HG02763 (cell line): ENCODE data around the gene PTMA.

Experiments used
- ATAC-seq: cut with Tn5 transposase; IDR thresholded peaks from one replicate; pipeline ENCODE4 v1.9.1; 2021; ENCODE audit warnings: mild to moderate bottlenecking, moderate library complexity; ENCODE audit not compliant: unreplicated experiment

The PTMA gene

GRCh38 chr2:231674587-231675338 is 33.6 kb upstream of the PTMA start:
- ATAC-seq: peak; percentile 24

DNA sequence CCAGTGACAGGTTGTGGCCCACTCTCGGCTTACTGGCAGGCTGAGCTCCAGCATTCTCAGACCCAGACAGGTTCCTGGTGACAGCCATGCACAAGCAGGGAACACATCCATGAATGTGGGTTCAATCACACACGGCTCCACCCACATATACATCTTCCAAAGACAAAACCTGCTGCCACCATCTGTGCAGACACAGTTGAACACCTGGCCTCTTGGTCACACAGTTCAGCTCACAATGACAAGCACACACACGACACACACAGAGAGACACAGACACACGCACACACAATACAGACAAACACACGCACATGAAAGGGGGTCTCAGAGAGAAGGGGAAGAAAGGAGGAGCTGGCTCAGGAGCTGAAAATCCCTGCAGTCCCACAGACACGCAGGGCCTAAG is 32.1 kb upstream of the PTMA start:
- no peak for ATAC-seq

GRCh38 chr2:231677632-231678104 is 30.7 kb upstream of the PTMA start:
- no peak for ATAC-seq

DNA sequence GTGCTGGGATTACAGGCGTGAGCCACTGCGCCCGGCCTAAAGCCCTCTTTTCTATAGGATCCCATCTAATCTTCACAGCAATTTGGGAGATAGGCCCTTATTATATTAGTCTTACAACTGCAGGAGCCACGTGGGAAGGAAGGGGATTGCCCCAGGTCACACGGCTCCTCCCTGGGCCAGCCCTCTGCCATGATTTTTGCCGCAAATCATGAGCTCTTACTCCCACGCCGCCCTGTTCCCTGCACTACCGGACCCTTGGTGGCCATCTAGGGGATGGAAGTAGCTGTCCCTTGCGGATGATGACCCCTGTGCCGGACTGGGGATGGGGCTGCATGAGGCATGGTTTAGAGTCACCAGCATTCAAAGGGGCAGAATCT is 28.4 kb upstream of the PTMA start:
- no peak for ATAC-seq

GRCh38 chr2:231680285-231680991 is 27.9 kb upstream of the PTMA start:
- ATAC-seq: no peak

DNA sequence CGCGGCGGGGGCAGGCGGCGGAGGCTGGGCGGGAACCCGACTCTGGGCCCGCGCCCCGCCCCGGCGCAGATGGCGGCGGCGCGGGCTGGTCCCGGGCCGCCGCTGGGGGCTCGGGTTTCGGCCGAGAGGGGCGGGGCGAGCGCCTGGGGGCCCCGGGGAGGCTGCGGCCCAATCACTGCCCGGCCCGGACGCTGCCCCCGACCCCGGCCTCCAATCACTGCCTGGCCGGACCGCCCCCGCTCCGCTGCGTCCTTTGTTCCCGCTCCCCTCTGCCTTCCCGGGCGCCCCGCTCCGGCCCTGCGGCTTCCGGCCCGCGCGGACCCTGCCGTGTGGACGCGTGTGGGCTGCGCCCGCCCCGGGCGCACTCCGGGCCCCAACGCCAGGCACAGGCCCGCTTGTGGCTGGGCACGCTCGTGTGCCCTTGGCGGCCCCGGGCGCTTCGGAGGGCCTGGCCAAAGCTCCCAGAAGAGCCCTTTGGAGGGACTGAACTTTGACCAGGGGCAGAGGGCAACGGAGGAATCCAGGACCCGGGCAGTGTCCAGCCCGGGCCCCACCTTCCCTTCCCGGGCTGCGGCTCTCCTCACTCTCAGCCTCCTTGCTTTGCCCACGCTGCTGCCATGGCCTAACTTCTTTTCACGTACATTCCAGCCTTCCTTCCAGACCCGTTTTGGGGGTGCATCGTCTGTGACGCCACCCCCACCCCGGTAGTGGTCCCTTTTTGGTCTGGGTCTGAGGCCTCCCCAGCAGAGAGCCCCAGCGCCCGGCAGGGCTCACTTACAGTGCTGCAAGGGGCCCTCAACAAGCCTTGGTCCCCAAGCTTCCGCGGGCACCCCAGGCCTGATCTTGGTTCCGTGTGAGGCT is 27.1 kb upstream of the PTMA start:
- peak; percentile 59 for ATAC-seq

DNA sequence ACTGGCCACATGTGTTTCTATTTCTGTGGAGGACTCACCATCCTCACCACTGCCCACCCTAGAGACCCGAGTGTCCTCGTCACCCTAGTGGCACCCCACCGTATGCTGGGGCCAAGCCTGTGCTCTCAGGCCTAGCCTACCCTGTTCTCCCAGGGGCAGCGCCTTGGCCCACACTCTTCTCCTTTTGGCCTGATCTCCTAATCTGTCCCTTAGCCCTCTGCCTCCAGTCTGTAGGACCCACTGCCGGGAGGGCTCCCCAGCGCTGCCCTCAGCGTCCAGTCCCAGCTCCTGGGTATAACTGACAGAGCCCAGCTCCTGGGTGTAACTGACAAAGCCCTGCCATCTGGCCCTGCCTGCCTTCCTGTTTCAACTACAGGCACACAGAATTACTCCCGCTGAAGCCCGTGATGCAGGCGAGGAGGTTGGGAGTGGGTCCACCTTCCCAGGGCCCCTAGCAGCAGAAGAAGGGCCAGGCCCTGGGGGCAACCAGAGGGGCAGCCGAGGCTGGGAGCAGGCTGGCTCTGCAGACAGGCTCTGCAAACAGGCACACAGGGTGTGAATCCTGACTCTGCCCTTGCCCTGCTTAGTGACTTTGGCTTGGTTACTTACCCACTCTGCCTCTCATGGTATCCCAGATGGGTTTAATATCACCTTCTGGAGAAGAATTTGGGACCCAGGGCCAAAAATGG is 25.6 kb upstream of the PTMA start:
- ATAC-seq: no peak

DNA sequence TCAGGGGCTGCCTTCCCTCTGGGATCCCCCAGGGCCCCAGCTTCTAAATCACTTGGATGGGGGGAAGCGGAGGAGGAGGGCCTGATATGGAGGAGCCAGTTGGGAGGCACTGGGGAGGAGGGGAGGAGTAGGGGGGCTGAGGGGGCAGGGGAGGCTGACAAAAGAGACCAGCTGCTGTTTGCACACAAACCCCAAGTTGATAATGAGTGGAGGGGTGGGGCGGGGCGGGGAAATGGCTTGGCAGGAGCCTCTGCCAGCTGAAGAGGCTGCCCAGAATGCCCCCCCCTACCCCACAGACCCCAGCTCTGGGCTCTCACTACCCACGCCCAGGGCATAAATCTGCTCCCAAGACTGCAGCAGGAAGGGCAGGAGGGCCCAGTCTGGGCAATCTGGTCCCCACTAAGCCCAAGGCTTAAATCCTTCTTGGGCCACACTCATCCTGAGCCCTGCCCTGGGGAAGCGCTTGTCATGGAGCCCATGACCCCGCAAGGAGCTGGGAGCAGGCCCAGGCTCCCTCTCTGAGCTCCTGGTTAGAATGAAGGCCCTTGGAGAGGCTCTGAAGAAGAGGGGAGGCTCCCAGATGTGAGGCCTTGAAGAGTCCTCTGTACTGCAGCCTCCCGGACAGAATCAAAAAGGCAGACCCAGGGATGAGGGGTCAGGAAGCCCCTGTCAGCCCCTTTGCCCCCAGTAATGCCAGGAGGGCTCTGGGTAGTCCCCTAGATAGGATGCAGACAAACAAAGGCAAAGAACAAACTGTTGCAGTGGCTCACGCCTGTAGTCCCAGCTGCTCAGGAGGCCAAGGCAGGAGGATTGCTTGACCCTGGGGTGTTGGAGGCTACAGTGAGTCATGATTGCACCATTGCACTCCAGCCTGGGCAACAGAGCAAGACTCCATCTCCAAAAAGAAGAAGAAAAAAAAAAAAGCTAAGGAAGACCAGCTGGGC is 24.8 kb upstream of the PTMA start:
- no peak for ATAC-seq

GRCh38 chr2:231684314-231685223 is 23.8 kb upstream of the PTMA start:
- no peak for ATAC-seq

DNA sequence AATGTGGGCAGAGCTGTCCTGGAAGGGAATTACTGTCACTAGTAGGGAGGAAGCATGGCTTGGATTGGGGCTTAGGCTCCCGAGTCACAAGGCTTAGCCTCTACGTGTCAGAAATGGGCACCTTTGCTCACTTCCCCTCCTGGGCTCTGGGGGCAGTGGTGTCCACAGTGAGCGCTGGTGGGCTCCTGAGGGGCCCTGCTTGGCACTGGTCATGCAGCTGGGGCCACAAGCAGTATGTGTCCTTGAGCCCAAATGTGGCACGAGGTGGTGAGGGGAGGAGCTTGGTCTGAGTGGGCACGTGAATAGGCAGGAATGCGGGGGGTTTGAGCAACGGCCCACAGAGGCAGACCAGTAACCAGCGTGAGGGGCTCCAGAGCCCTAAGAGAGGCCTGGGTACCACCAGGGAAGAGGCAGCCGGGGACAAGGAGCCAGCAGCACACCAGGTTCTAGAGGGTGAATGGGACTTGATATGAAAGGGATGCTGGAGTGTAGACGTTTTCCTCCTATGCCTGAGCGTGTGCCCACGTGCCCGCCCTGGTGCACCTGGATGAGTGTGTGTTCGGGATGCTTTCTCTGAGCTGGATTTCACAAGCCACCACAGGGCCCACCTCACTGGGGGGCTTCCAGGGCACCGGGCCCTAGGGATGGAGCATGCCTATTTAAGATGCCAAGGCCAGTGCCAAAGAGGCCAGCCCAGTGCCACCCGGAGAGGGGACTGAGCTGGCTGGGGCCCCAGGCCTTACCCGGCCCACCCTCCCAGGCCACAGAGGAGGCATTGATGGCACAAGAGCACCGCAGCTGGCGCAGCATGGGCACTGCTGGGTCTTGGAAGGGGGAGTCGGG is 22.8 kb upstream of the PTMA start:
- ATAC-seq: no peak

GRCh38 chr2:231686192-231687100 is 21.9 kb upstream of the PTMA start:
- no peak for ATAC-seq

DNA sequence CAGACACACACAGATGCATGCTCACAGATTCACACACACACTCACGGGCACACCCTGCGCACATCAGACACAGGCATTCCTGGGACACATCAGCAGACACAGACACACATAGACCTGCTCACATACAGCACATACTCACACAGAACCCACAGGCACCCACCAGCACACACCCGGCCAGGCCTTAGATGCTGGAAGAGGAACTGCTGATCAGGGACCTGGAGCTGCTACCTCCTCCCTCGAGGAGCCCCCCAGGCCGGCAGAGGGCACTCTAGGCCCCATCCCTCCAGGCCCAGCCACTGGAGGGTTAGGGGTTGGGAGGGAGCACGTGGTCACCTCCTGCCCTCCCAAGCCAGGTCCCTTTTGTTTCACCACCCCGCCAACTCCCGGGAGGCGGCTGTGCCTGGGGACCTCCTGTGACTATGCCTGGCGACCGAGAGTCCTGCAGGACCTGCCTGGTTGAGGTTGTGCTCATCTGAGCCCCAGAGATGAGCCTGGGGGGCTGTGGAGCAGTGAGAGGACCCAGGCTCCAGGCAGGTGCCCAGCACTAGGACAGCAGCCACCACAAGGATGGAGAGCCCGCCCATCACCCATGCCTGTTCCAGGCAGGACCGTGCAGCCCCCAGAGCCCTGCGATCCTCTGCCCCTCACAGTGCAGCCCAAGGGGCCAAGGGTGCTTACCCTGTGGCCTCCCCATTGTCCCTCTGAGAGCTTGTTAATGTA is 21.0 kb upstream of the PTMA start:
- ATAC-seq: no peak

GRCh38 chr2:231687961-231688360 is 20.4 kb upstream of the PTMA start:
- ATAC-seq: no peak

- ATAC-seq: no peak
Measured at GRCh38 chr2:231688719-231689118, 19.6 kb upstream of the PTMA start.

DNA sequence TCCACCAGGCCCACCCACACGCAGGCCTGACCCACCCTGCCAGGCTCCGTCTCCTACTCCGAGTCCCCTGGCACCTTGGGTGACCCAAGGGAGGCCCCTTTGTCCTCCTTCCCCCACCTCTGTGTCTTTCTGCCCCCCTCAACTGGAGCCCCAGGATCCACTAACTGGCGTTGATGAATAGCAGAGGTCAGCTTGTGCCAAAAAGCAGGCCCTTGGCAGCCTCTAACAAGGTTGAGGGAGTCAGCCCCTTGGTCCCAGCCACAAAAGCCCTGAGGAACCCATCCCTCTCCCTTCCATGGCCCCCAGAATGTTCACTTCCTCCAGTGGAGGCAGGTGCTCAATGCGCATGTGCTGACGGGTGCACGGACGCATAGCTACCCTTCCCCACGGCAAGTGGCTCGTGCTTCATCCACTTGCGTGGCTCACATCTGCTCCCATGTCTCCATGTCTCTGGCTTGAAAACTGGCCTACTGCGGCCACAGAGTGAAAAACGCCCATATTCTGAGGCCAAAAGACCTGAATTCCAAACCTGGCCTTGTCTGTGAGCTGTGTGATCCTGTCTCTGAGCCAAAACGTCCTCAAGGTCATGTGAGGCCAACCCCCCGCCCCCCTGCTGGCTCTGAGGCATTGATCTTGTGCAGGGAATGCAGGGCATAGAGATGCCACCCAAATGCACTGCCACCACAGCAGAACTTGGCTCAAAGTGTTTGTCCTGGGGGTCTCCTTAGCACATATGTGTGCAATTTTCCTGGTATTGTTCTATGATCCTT is 19.0 kb upstream of the PTMA start:
- no peak for ATAC-seq
